ENCODE data around the gene NR1H4. TPM values are rescaled to one million over a fixed set of nuclear protein-coding genes. Genes with fewer than 3 reads are reported as not detected.
"Not testable (repeated sequence)": the region's sequence is repeated elsewhere in the genome, so short reads cannot be mapped to it uniquely, and the experiment has no call there.

The NR1H4 gene
- 1 to 10 TPM in 1 of 2 donors, under 1 TPM in 1; 0.40 to 2.9 TPM for total RNA-seq
- polyA plus RNA-seq (ENCODE audit: insufficient read length in 2 of 2) = 1 to 10 TPM in 1 of 2 donors, under 1 TPM in 1; 0.48 to 1.0 TPM
- long read RNA-seq, donor 1 = 0 reads
- long read RNA-seq, donor 2 = 0 reads
- long read RNA-seq, donor 3 = 0 reads
- long read RNA-seq, donor 4 = 0 reads

- DNase-seq (ENCODE audit: low read depth in 4 of 6, low spot score in 6 of 6) = no peak
- H3K27me3 ChIP-seq (ENCODE audit: control insufficient read depth, insufficient read depth, low read length) = no peaks in the 10 kb centered on the region
- H3K4me1 ChIP-seq (ENCODE audit: control insufficient read depth, insufficient read depth, low read length) = no peaks in the 10 kb centered on the region
- no CpG with 5 or more reads among the region's 6 CpGs for WGBS (ENCODE audit: insufficient coverage)
- no peak within 1 kb of the TSS for H3K27ac ChIP-seq (ENCODE audit: low read depth, low read length)
- H3K9me3 ChIP-seq (ENCODE audit: control insufficient read depth, insufficient read depth, low read length) = no peaks in the 10 kb centered on the region
- no peak within 1 kb of the TSS for H3K4me3 ChIP-seq (ENCODE audit: low read depth, low read length)
- H3K36me3 ChIP-seq (ENCODE audit: control insufficient read depth, insufficient read depth, low read length) = no peaks in the 10 kb centered on the region
Observed at GRCh38 chr12:100473716-100474150, at the start of gene NR1H4. NR1H4 (plus strand) TSS chr12:100473866; CDS start chr12:100493324, 19,458 bp downstream.

GRCh38 chr12:100426145-100426544, 47.5 kb upstream of the NR1H4 start:
- no peak overlapping the region for H3K4me3 ChIP-seq (ENCODE audit: low read depth, low read length)
- no peaks in the 10 kb centered on the region for H3K9me3 ChIP-seq (ENCODE audit: control insufficient read depth, insufficient read depth, low read length)
- H3K4me1 ChIP-seq (ENCODE audit: control insufficient read depth, insufficient read depth, low read length) = no peaks in the 10 kb centered on the region
- no peak overlapping the region for H3K27ac ChIP-seq (ENCODE audit: low read depth, low read length)
- no CpG with 5 or more reads among the region's 1 CpG for WGBS (ENCODE audit: insufficient coverage)
- no peaks in the 10 kb centered on the region for H3K36me3 ChIP-seq (ENCODE audit: control insufficient read depth, insufficient read depth, low read length)
- DNase-seq (ENCODE audit: low read depth in 4 of 6, low spot score in 6 of 6) = no peak
- H3K27me3 ChIP-seq (ENCODE audit: control insufficient read depth, insufficient read depth, low read length) = no peaks in the 10 kb centered on the region

- Histone ChIP-seq H3K27ac (ENCODE audit: low read depth, low read length) (no peak overlapping the region), H3K4me1 (ENCODE audit: control insufficient read depth, insufficient read depth, low read length) (no peaks in the 10 kb centered on the region), H3K27me3 (ENCODE audit: control insufficient read depth, insufficient read depth, low read length) (no peaks in the 10 kb centered on the region), H3K9me3 (ENCODE audit: control insufficient read depth, insufficient read depth, low read length) (no peaks in the 10 kb centered on the region), H3K4me3 (ENCODE audit: low read depth, low read length) (no peak overlapping the region), H3K36me3 (ENCODE audit: control insufficient read depth, insufficient read depth, low read length) (no peaks in the 10 kb centered on the region)
- 84% methylated on average over 3 of the region's 3 CpGs for WGBS (ENCODE audit: insufficient coverage)
- no peak for DNase-seq (ENCODE audit: low read depth in 4 of 6, low spot score in 6 of 6)
Observed at GRCh38 chr12:100427078-100427477, 46.6 kb upstream of the NR1H4 start.

GRCh38 chr12:100430251-100430650, 43.4 kb upstream of the NR1H4 start:
- not testable (repeated sequence) for H3K4me3 ChIP-seq (ENCODE audit: low read depth, low read length); H3K4me1 ChIP-seq (ENCODE audit: control insufficient read depth, insufficient read depth, low read length); H3K27ac ChIP-seq (ENCODE audit: low read depth, low read length); DNase-seq (ENCODE audit: low read depth in 4 of 6, low spot score in 6 of 6); H3K9me3 ChIP-seq (ENCODE audit: control insufficient read depth, insufficient read depth, low read length); H3K36me3 ChIP-seq (ENCODE audit: control insufficient read depth, insufficient read depth, low read length); H3K27me3 ChIP-seq (ENCODE audit: control insufficient read depth, insufficient read depth, low read length)
- WGBS (ENCODE audit: insufficient coverage) = 97% methylated on average over 14 of the region's 32 CpGs

- H3K27ac ChIP-seq (ENCODE audit: low read depth, low read length) = no peak overlapping the region
- no peaks in the 10 kb centered on the region for H3K36me3 ChIP-seq (ENCODE audit: control insufficient read depth, insufficient read depth, low read length)
- no peaks in the 10 kb centered on the region for H3K9me3 ChIP-seq (ENCODE audit: control insufficient read depth, insufficient read depth, low read length)
- H3K27me3 ChIP-seq (ENCODE audit: control insufficient read depth, insufficient read depth, low read length) = no peaks in the 10 kb centered on the region
- WGBS (ENCODE audit: insufficient coverage) = no CpG with 5 or more reads among the region's 2 CpGs
- H3K4me1 ChIP-seq (ENCODE audit: control insufficient read depth, insufficient read depth, low read length) = no peaks in the 10 kb centered on the region
- no peak for DNase-seq (ENCODE audit: low read depth in 4 of 6, low spot score in 6 of 6)
- no peak overlapping the region for H3K4me3 ChIP-seq (ENCODE audit: low read depth, low read length)
Observed at GRCh38 chr12:100433701-100434100, 40.0 kb upstream of the NR1H4 start.

- Histone ChIP-seq H3K4me1 (ENCODE audit: control insufficient read depth, insufficient read depth, low read length) (no peaks in the 10 kb centered on the region), H3K9me3 (ENCODE audit: control insufficient read depth, insufficient read depth, low read length) (no peaks in the 10 kb centered on the region), H3K36me3 (ENCODE audit: control insufficient read depth, insufficient read depth, low read length) (no peaks in the 10 kb centered on the region), H3K4me3 (ENCODE audit: low read depth, low read length) (no peak overlapping the region), H3K27ac (ENCODE audit: low read depth, low read length) (no peak overlapping the region), H3K27me3 (ENCODE audit: control insufficient read depth, insufficient read depth, low read length) (no peaks in the 10 kb centered on the region)
- no peak for DNase-seq (ENCODE audit: low read depth in 4 of 6, low spot score in 6 of 6)
Observed at GRCh38 chr12:100434177-100434576, 39.5 kb upstream of the NR1H4 start.

GRCh38 chr12:100435957-100436356, 37.7 kb upstream of the NR1H4 start:
- no peaks in the 10 kb centered on the region for H3K4me1 ChIP-seq (ENCODE audit: control insufficient read depth, insufficient read depth, low read length)
- H3K4me3 ChIP-seq (ENCODE audit: low read depth, low read length) = no peak overlapping the region
- no peaks in the 10 kb centered on the region for H3K9me3 ChIP-seq (ENCODE audit: control insufficient read depth, insufficient read depth, low read length)
- no peaks in the 10 kb centered on the region for H3K36me3 ChIP-seq (ENCODE audit: control insufficient read depth, insufficient read depth, low read length)
- DNase-seq (ENCODE audit: low read depth in 4 of 6, low spot score in 6 of 6) = peak in 1 of 6 donors; percentile 6
- WGBS (ENCODE audit: insufficient coverage) = 100% methylated on average over 1 of the region's 2 CpGs
- no peaks in the 10 kb centered on the region for H3K27me3 ChIP-seq (ENCODE audit: control insufficient read depth, insufficient read depth, low read length)
- H3K27ac ChIP-seq (ENCODE audit: low read depth, low read length) = no peak overlapping the region

- no peak for DNase-seq (ENCODE audit: low read depth in 4 of 6, low spot score in 6 of 6)
- no peak overlapping the region for H3K27ac ChIP-seq (ENCODE audit: low read depth, low read length)
- H3K36me3 ChIP-seq (ENCODE audit: control insufficient read depth, insufficient read depth, low read length) = no peaks in the 10 kb centered on the region
- H3K9me3 ChIP-seq (ENCODE audit: control insufficient read depth, insufficient read depth, low read length) = no peaks in the 10 kb centered on the region
- 67% methylated on average over 1 of the region's 6 CpGs for WGBS (ENCODE audit: insufficient coverage)
- no peak overlapping the region for H3K4me3 ChIP-seq (ENCODE audit: low read depth, low read length)
- H3K4me1 ChIP-seq (ENCODE audit: control insufficient read depth, insufficient read depth, low read length) = no peaks in the 10 kb centered on the region
- no peaks in the 10 kb centered on the region for H3K27me3 ChIP-seq (ENCODE audit: control insufficient read depth, insufficient read depth, low read length)
Observed at GRCh38 chr12:100437038-100437841, 36.4 kb upstream of the NR1H4 start.

GRCh38 chr12:100439797-100440196, 33.9 kb upstream of the NR1H4 start:
- no peaks in the 10 kb centered on the region for H3K4me1 ChIP-seq (ENCODE audit: control insufficient read depth, insufficient read depth, low read length)
- no peak overlapping the region for H3K4me3 ChIP-seq (ENCODE audit: low read depth, low read length)
- no peaks in the 10 kb centered on the region for H3K9me3 ChIP-seq (ENCODE audit: control insufficient read depth, insufficient read depth, low read length)
- WGBS (ENCODE audit: insufficient coverage) = no CpG with 5 or more reads among the region's 2 CpGs
- H3K36me3 ChIP-seq (ENCODE audit: control insufficient read depth, insufficient read depth, low read length) = no peaks in the 10 kb centered on the region
- DNase-seq (ENCODE audit: low read depth in 4 of 6, low spot score in 6 of 6) = no peak
- no peak overlapping the region for H3K27ac ChIP-seq (ENCODE audit: low read depth, low read length)
- H3K27me3 ChIP-seq (ENCODE audit: control insufficient read depth, insufficient read depth, low read length) = no peaks in the 10 kb centered on the region

- DNase-seq (ENCODE audit: low read depth in 4 of 6, low spot score in 6 of 6) = no peak
- Histone ChIP-seq H3K27ac (ENCODE audit: low read depth, low read length) (no peak overlapping the region), H3K4me1 (ENCODE audit: control insufficient read depth, insufficient read depth, low read length) (no peaks in the 10 kb centered on the region), H3K27me3 (ENCODE audit: control insufficient read depth, insufficient read depth, low read length) (no peaks in the 10 kb centered on the region), H3K9me3 (ENCODE audit: control insufficient read depth, insufficient read depth, low read length) (no peaks in the 10 kb centered on the region), H3K4me3 (ENCODE audit: low read depth, low read length) (no peak overlapping the region), H3K36me3 (ENCODE audit: control insufficient read depth, insufficient read depth, low read length) (no peaks in the 10 kb centered on the region)
- no CpG with 5 or more reads among the region's 1 CpG for WGBS (ENCODE audit: insufficient coverage)
Observed at GRCh38 chr12:100442403-100442802, 31.3 kb upstream of the NR1H4 start.
